ENCODE measurements around the gene GRM8. TPM values are rescaled to one million over a fixed set of nuclear protein-coding genes. Genes with fewer than 3 reads are reported as not detected.
"Not testable (repeated sequence)": the region's sequence is repeated elsewhere in the genome, so short reads cannot be mapped to it uniquely, and the experiment has no call there.

The GRM8 gene
- total RNA-seq, 1 donor from 2014 or later, result 2.2 TPM

GRCh38 chr7:126839624-126840023 is 413.1 kb downstream of the GRM8 start:
- Mint-ChIP-seq H3K4me1 (ENCODE audit: low read depth, unreplicated experiment) (no peaks in the 10 kb centered on the region), H3K27me3 (ENCODE audit: low read depth, unreplicated experiment) (no peaks in the 10 kb centered on the region), H3K4me3 (ENCODE audit: unreplicated experiment) (no peak overlapping the region), H3K9me3 (ENCODE audit: unreplicated experiment) (no peaks in the 10 kb centered on the region), H3K36me3 (ENCODE audit: low read depth, unreplicated experiment) (no peaks in the 10 kb centered on the region), H3K27ac (ENCODE audit: unreplicated experiment) (no peak overlapping the region)
- Histone ChIP-seq H3K4me3 (ENCODE audit: insufficient read depth, low read depth, low read length) (no peak overlapping the region), H3K4me2 (ENCODE audit: low read length) (no peak overlapping the region), H3K36me3 (ENCODE audit: insufficient read depth, low read length) (no peaks in the 10 kb centered on the region), H2AFZ (ENCODE audit: low read depth, low read length) (no peak overlapping the region), H3K27ac (ENCODE audit: low read depth, low read length) (no peak overlapping the region), H3K79me2 (ENCODE audit: insufficient read depth, low read length) (no peaks in the 10 kb centered on the region), H3K27me3 (ENCODE audit: insufficient read depth, low read length) (no peaks in the 10 kb centered on the region), H3K4me1 (ENCODE audit: insufficient read depth, low read length) (no peaks in the 10 kb centered on the region), H3K9ac (ENCODE audit: low read length) (no peak overlapping the region), H4K20me1 (ENCODE audit: insufficient read depth, low read length) (no peaks in the 10 kb centered on the region), H3K9me3 (ENCODE audit: insufficient read depth, low read depth, low read length) (no peaks in the 10 kb centered on the region)
- no peak for TF ChIP-seq CTCF (IDR thresholded peaks at IDR 0.05; ENCODE audit: insufficient read depth, low read depth, low read length)
- no peak for TF ChIP-seq EZH2 (IDR thresholded peaks at IDR 0.05; ENCODE audit: insufficient read depth, low read length)
- FAIRE-seq (no peak), DNase-seq (ENCODE audit: low read depth) (no peak)

GRCh38 chr7:126838194-126838593 is 414.5 kb downstream of the GRM8 start:
- H3K4me1 ChIP-seq (ENCODE audit: insufficient read depth, low read length), result no peaks in the 10 kb centered on the region
- no peaks in the 10 kb centered on the region for H3K27me3 ChIP-seq (ENCODE audit: insufficient read depth, low read length)
- H3K4me1 Mint-ChIP-seq (ENCODE audit: low read depth, unreplicated experiment), result no peaks in the 10 kb centered on the region
- H3K36me3 Mint-ChIP-seq (ENCODE audit: low read depth, unreplicated experiment), result no peaks in the 10 kb centered on the region
- no peak for FAIRE-seq
- H3K27me3 Mint-ChIP-seq (ENCODE audit: low read depth, unreplicated experiment), result no peaks in the 10 kb centered on the region
- TF ChIP-seq CTCF (IDR thresholded peaks at IDR 0.05; ENCODE audit: insufficient read depth, low read depth, low read length) (no peak), EZH2 (IDR thresholded peaks at IDR 0.05; ENCODE audit: insufficient read depth, low read length) (no peak)
- no peak overlapping the region for H3K4me3 Mint-ChIP-seq (ENCODE audit: unreplicated experiment)
- H3K4me3 ChIP-seq (ENCODE audit: insufficient read depth, low read depth, low read length), result no peak overlapping the region
- H3K9ac ChIP-seq (ENCODE audit: low read length), result no peak overlapping the region
- H2AFZ ChIP-seq (ENCODE audit: low read depth, low read length), result no peak overlapping the region
- H3K27ac Mint-ChIP-seq (ENCODE audit: unreplicated experiment), result no peak overlapping the region
- H3K9me3 Mint-ChIP-seq (ENCODE audit: unreplicated experiment), result peaks cover 3% of the 10 kb centered on the region
- H3K79me2 ChIP-seq (ENCODE audit: insufficient read depth, low read length), result no peaks in the 10 kb centered on the region
- no peak overlapping the region for H3K4me2 ChIP-seq (ENCODE audit: low read length)
- H3K27ac ChIP-seq (ENCODE audit: low read depth, low read length), result no peak overlapping the region
- H4K20me1 ChIP-seq (ENCODE audit: insufficient read depth, low read length), result no peaks in the 10 kb centered on the region
- no peak for DNase-seq (ENCODE audit: low read depth)
- H3K9me3 ChIP-seq (ENCODE audit: insufficient read depth, low read depth, low read length), result no peaks in the 10 kb centered on the region
- H3K36me3 ChIP-seq (ENCODE audit: insufficient read depth, low read length), result no peaks in the 10 kb centered on the region

GRCh38 chr7:126831241-126831640 is 421.5 kb downstream of the GRM8 start:
- H3K9me3 ChIP-seq (ENCODE audit: insufficient read depth, low read depth, low read length); H3K4me3 Mint-ChIP-seq (ENCODE audit: unreplicated experiment); H3K27ac ChIP-seq (ENCODE audit: low read depth, low read length); FAIRE-seq; H2AFZ ChIP-seq (ENCODE audit: low read depth, low read length); H3K36me3 Mint-ChIP-seq (ENCODE audit: low read depth, unreplicated experiment); H3K4me1 ChIP-seq (ENCODE audit: insufficient read depth, low read length); H3K27me3 ChIP-seq (ENCODE audit: insufficient read depth, low read length); H3K9ac ChIP-seq (ENCODE audit: low read length); H4K20me1 ChIP-seq (ENCODE audit: insufficient read depth, low read length); H3K9me3 Mint-ChIP-seq (ENCODE audit: unreplicated experiment); H3K4me3 ChIP-seq (ENCODE audit: insufficient read depth, low read depth, low read length); H3K79me2 ChIP-seq (ENCODE audit: insufficient read depth, low read length); H3K4me2 ChIP-seq (ENCODE audit: low read length); H3K36me3 ChIP-seq (ENCODE audit: insufficient read depth, low read length); H3K27ac Mint-ChIP-seq (ENCODE audit: unreplicated experiment); H3K27me3 Mint-ChIP-seq (ENCODE audit: low read depth, unreplicated experiment); DNase-seq (ENCODE audit: low read depth); H3K4me1 Mint-ChIP-seq (ENCODE audit: low read depth, unreplicated experiment): not testable (repeated sequence)

All from astrocyte (in vitro differentiated cells and primary cell).